SKM-1 (cell line): ENCODE data around the gene KCND2.

ENCODE experiments used
- DNase-seq: peaks from one replicate; lab custom pipeline; 2025; ENCODE audit not compliant: unreplicated experiment; lab: John Stamatoyannopoulos, UW

The KCND2 gene

DNA sequence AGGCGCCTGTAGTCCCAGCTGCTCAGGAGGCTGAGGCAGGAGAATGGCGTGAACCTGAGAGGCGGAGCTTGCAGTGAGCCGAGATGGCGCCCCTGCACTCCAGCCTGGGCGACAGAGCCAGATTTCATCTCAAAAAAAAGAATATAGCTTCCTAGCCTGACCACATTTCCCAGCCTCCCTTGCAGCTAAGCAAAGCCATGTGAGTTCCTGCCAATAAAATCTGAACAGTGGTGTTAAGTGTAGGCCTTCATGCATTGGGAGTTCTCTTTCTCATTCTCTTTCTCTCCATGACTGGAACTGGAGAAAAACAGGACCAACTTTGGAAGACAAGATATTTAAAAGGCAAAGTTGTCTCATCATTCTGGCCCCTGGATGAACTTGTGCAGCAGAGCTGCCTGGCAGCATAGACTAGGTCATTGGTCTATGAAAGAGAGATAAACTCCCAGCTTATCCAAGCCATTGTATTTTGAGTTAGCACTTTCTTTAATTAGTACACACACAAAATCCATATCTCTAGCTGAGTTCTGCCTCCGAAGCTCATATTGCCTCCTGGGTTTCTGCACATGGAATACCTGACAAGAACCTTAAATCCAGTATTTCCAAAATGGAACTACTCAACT, 524.2 kb downstream of the KCND2 start:
- no peak for DNase-seq

DNA sequence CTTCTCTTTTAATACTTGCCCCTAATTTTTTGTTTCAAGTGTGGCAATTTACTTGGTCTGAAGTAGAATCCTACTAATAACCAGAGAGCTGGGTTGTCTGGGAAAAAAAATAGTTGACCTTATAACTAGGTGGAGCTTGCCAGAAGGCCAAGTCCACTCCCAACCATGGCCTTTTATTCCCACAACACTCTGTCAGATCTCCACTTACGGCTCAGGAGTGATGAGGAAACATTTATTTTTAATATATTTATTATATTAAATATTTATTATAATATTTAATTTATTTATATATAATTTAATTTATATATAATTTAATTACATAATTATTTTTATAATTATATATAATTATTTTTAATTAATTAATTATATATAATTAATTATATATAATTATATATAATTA, 526.2 kb downstream of the KCND2 start:
- no peak for DNase-seq
